ENCODE data around the gene NUCB1.

NUCB1 gene

GRCh38 chr19:48958006-48958405 lies 57.9 kb downstream of the NUCB1 start:
- peaks cover 18 to 26% of the 10 kb centered on the region in 2 experiments for H3K4me1 ChIP-seq (ENCODE audit: control insufficient read depth in 1 of 2, insufficient read depth in 2 of 2, low read length in 2 of 2)

GRCh38 chr19:48959341-48960239 lies 59.5 kb downstream of the NUCB1 start:
- Histone ChIP-seq H3K4ac (ENCODE audit: low read depth, low read length) (no peak overlapping the region), H2BK5ac (ENCODE audit: low read depth, low read length, poor library complexity) (no peak overlapping the region), H3K4me2 (ENCODE audit: low read length) (no peak overlapping the region), H2AK5ac (ENCODE audit: low read length) (no peak overlapping the region), H2AFZ (ENCODE audit: insufficient read depth, low read length, poor library complexity) (no peak overlapping the region), H4K12ac (ENCODE audit: low read depth, low read length) (no peak overlapping the region), H3K4me1 (ENCODE audit: control insufficient read depth in 1 of 2, insufficient read depth in 2 of 2, low read length in 2 of 2) (peaks cover 31 to 38% of the 10 kb centered on the region in 2 experiments), H2BK12ac (ENCODE audit: low read length) (no peak overlapping the region), H3K4me3 (ENCODE audit: low read depth, low read length) (no peak overlapping the region), H4K8ac (ENCODE audit: low read depth, low read length) (no peak overlapping the region), H3K14ac (ENCODE audit: low read length) (no peak overlapping the region), H3K27me3 (ENCODE audit: insufficient read depth, low read length) (no peaks in the 10 kb centered on the region), H3K79me2 (ENCODE audit: control insufficient read depth, insufficient read depth, low read length, poor library complexity) (peaks cover 20% of the 10 kb centered on the region), H3K23ac (ENCODE audit: low read length) (no peak overlapping the region), H2BK120ac (ENCODE audit: insufficient read depth, low read length, poor library complexity) (no peak overlapping the region), H4K91ac (ENCODE audit: low read depth, low read length) (no peak overlapping the region), H3K79me1 (ENCODE audit: low read length) (peaks cover 35% of the 10 kb centered on the region), H3K27ac (ENCODE audit: low read depth, low read length) (no peak overlapping the region), H3K9me3 (ENCODE audit: insufficient read depth, low read depth, low read length) (no peaks in the 10 kb centered on the region), H3K36me3 (ENCODE audit: control insufficient read depth in 1 of 2, insufficient read depth in 2 of 2, low read length in 2 of 2) (peaks cover 15 to 26% of the 10 kb centered on the region in 2 experiments), H3K18ac (ENCODE audit: low read length) (no peak overlapping the region), H3K9ac (ENCODE audit: low read length) (no peak overlapping the region)
- peak; percentile 82 to 95 for DNase-seq
- no CpG with 5 or more reads among the region's 16 CpGs for WGBS (ENCODE audit: extremely low coverage, insufficient coverage, insufficient read length)

More at GRCh38 chr19:48958006-48958405, 57.9 kb downstream of the NUCB1 start:
- no peak overlapping the region for H3K4me2 ChIP-seq (ENCODE audit: low read length)
- no peak overlapping the region for H3K4me3 ChIP-seq (ENCODE audit: low read depth, low read length)
- no CpG with 5 or more reads among the region's 8 CpGs for WGBS (ENCODE audit: extremely low coverage, insufficient coverage, insufficient read length)
- no peak overlapping the region for H3K18ac ChIP-seq (ENCODE audit: low read length)
- H4K8ac ChIP-seq (ENCODE audit: low read depth, low read length): no peak overlapping the region
- no peak overlapping the region for H4K91ac ChIP-seq (ENCODE audit: low read depth, low read length)
- no peak overlapping the region for H4K12ac ChIP-seq (ENCODE audit: low read depth, low read length)
- no peak overlapping the region for H2BK12ac ChIP-seq (ENCODE audit: low read length)
- no peak overlapping the region for H2AK5ac ChIP-seq (ENCODE audit: low read length)
- no peak overlapping the region for H3K27ac ChIP-seq (ENCODE audit: low read depth, low read length)
- no peak overlapping the region for H3K4ac ChIP-seq (ENCODE audit: low read depth, low read length)
- no peak overlapping the region for H2BK120ac ChIP-seq (ENCODE audit: insufficient read depth, low read length, poor library complexity)
- no peaks in the 10 kb centered on the region for H3K27me3 ChIP-seq (ENCODE audit: insufficient read depth, low read length)
- H3K36me3 ChIP-seq (ENCODE audit: control insufficient read depth in 1 of 2, insufficient read depth in 2 of 2, low read length in 2 of 2): peaks cover 15 to 26% of the 10 kb centered on the region in 2 experiments
- no peak overlapping the region for H3K14ac ChIP-seq (ENCODE audit: low read length)
- no peak overlapping the region for H3K9ac ChIP-seq (ENCODE audit: low read length)
- no peak overlapping the region for H2AFZ ChIP-seq (ENCODE audit: insufficient read depth, low read length, poor library complexity)
- peaks cover 13% of the 10 kb centered on the region for H3K79me2 ChIP-seq (ENCODE audit: control insufficient read depth, insufficient read depth, low read length, poor library complexity)
- H3K23ac ChIP-seq (ENCODE audit: low read length): no peak overlapping the region
- no peak for DNase-seq
- H3K9me3 ChIP-seq (ENCODE audit: insufficient read depth, low read depth, low read length): no peaks in the 10 kb centered on the region
- peaks cover 22% of the 10 kb centered on the region for H3K79me1 ChIP-seq (ENCODE audit: low read length)
- H2BK5ac ChIP-seq (ENCODE audit: low read depth, low read length, poor library complexity): no peak overlapping the region

- Histone ChIP-seq H3K4me3 (ENCODE audit: low read depth, low read length) (no peak overlapping the region), H2BK5ac (ENCODE audit: low read depth, low read length, poor library complexity) (no peak overlapping the region), H3K4ac (ENCODE audit: low read depth, low read length) (no peak overlapping the region), H4K12ac (ENCODE audit: low read depth, low read length) (no peak overlapping the region), H3K4me1 (ENCODE audit: control insufficient read depth in 1 of 2, insufficient read depth in 2 of 2, low read length in 2 of 2) (peaks cover 25 to 29% of the 10 kb centered on the region in 2 experiments), H3K79me2 (ENCODE audit: control insufficient read depth, insufficient read depth, low read length, poor library complexity) (peaks cover 16% of the 10 kb centered on the region), H3K23ac (ENCODE audit: low read length) (no peak overlapping the region), H3K4me2 (ENCODE audit: low read length) (no peak overlapping the region), H3K79me1 (ENCODE audit: low read length) (peaks cover 31% of the 10 kb centered on the region), H3K27ac (ENCODE audit: low read depth, low read length) (no peak overlapping the region), H3K27me3 (ENCODE audit: insufficient read depth, low read length) (no peaks in the 10 kb centered on the region), H3K9ac (ENCODE audit: low read length) (no peak overlapping the region), H4K8ac (ENCODE audit: low read depth, low read length) (no peak overlapping the region), H3K18ac (ENCODE audit: low read length) (no peak overlapping the region), H4K91ac (ENCODE audit: low read depth, low read length) (no peak overlapping the region), H2BK12ac (ENCODE audit: low read length) (no peak overlapping the region), H3K14ac (ENCODE audit: low read length) (no peak overlapping the region), H2AK5ac (ENCODE audit: low read length) (no peak overlapping the region), H2AFZ (ENCODE audit: insufficient read depth, low read length, poor library complexity) (no peak overlapping the region), H3K36me3 (ENCODE audit: control insufficient read depth in 1 of 2, insufficient read depth in 2 of 2, low read length in 2 of 2) (peaks cover 12 to 26% of the 10 kb centered on the region in 2 experiments), H2BK120ac (ENCODE audit: insufficient read depth, low read length, poor library complexity) (no peak overlapping the region), H3K9me3 (ENCODE audit: insufficient read depth, low read depth, low read length) (no peaks in the 10 kb centered on the region)
- DNase-seq: no peak
- no CpG with 5 or more reads among the region's 19 CpGs for WGBS (ENCODE audit: extremely low coverage, insufficient coverage, insufficient read length)
Measured at GRCh38 chr19:48961051-48961649, 61.0 kb downstream of the NUCB1 start.

DNA sequence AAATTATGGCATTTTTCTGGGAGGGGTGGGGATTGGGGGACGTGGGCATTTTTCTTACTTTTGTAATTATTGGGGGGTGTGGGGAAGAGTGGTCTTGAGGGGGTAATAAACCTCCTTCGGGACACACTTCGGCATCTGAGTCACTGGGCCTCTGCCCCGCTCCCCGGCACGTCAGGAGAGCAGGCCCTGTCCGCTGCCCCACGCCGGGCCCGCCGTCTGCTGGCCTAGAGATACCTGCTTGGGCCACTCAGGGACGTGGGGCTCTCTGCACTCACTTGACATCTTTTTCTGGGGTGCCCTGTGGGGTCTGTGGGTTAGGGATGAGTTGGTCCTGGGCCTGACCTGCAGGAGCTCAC lies 61.5 kb downstream of the NUCB1 start:
- Histone ChIP-seq H4K91ac (ENCODE audit: low read depth, low read length) (peak overlapping the region; percentile 52), H2AK5ac (ENCODE audit: low read length) (no peak overlapping the region), H3K9me3 (ENCODE audit: insufficient read depth, low read depth, low read length) (no peaks in the 10 kb centered on the region), H3K4me3 (ENCODE audit: low read depth, low read length) (no peak overlapping the region), H3K14ac (ENCODE audit: low read length) (no peak overlapping the region), H3K18ac (ENCODE audit: low read length) (peak overlapping the region; percentile 2), H3K4me1 (ENCODE audit: control insufficient read depth in 1 of 2, insufficient read depth in 2 of 2, low read length in 2 of 2) (peaks cover 25 to 27% of the 10 kb centered on the region in 2 experiments), H3K27me3 (ENCODE audit: insufficient read depth, low read length) (no peaks in the 10 kb centered on the region), H3K23ac (ENCODE audit: low read length) (no peak overlapping the region), H3K79me1 (ENCODE audit: low read length) (peaks cover 31% of the 10 kb centered on the region), H2AFZ (ENCODE audit: insufficient read depth, low read length, poor library complexity) (no peak overlapping the region), H3K36me3 (ENCODE audit: control insufficient read depth in 1 of 2, insufficient read depth in 2 of 2, low read length in 2 of 2) (peaks cover 14 to 26% of the 10 kb centered on the region in 2 experiments), H4K8ac (ENCODE audit: low read depth, low read length) (peak overlapping the region; percentile 7), H3K4ac (ENCODE audit: low read depth, low read length) (peak overlapping the region; percentile 13), H2BK5ac (ENCODE audit: low read depth, low read length, poor library complexity) (no peak overlapping the region), H2BK12ac (ENCODE audit: low read length) (peak overlapping the region; percentile 41), H3K79me2 (ENCODE audit: control insufficient read depth, insufficient read depth, low read length, poor library complexity) (peaks cover 16% of the 10 kb centered on the region), H4K12ac (ENCODE audit: low read depth, low read length) (peak overlapping the region; percentile 1), H3K9ac (ENCODE audit: low read length) (no peak overlapping the region), H3K4me2 (ENCODE audit: low read length) (no peak overlapping the region), H3K27ac (ENCODE audit: low read depth, low read length) (peak overlapping the region; percentile 39), H2BK120ac (ENCODE audit: insufficient read depth, low read length, poor library complexity) (no peak overlapping the region)
- WGBS (ENCODE audit: extremely low coverage, insufficient coverage, insufficient read length): no CpG with 5 or more reads among the region's 12 CpGs
- no peak for DNase-seq

Data from trophoblast cell (in vitro differentiated cells and primary cell).